Thyroid gland (tissue), 4 donors: Measurements from ENCODE around the gene NBAS.

ENCODE experiments used
- POLR2A ChIP-seq, 2 donors: fragments of 450-650 bp; IDR thresholded peaks; one replicate each; pipeline ENCODE4 v1.6.1; 2017; ENCODE audit warnings: antibody characterized with exemption in 2 of 2, mild to moderate bottlenecking in 2 of 2, moderate library complexity in 1 of 2
- TF ChIP-seq, protein P1 (sequence below), 6 experiments: fragments of 200-600 bp in 3 of 6; fragments of 450-650 bp in 3 of 6; sonication (generic) in 3 of 6; IDR thresholded peaks; one replicate each; pipeline ENCODE4 v1.5.1; 2016 to 2019; ENCODE audit warnings: antibody characterized with exemption in 6 of 6, mild to moderate bottlenecking in 2 of 6, inconsistent platforms in 1 of 6, moderate library complexity in 1 of 6

GRCh38 chr2:15527074-15527739 lies 33.9 kb downstream of the NBAS start:
- TF ChIP-seq POLR2A (IDR thresholded peaks at IDR 0.05) = no peak
- TF ChIP-seq, protein P1, sequence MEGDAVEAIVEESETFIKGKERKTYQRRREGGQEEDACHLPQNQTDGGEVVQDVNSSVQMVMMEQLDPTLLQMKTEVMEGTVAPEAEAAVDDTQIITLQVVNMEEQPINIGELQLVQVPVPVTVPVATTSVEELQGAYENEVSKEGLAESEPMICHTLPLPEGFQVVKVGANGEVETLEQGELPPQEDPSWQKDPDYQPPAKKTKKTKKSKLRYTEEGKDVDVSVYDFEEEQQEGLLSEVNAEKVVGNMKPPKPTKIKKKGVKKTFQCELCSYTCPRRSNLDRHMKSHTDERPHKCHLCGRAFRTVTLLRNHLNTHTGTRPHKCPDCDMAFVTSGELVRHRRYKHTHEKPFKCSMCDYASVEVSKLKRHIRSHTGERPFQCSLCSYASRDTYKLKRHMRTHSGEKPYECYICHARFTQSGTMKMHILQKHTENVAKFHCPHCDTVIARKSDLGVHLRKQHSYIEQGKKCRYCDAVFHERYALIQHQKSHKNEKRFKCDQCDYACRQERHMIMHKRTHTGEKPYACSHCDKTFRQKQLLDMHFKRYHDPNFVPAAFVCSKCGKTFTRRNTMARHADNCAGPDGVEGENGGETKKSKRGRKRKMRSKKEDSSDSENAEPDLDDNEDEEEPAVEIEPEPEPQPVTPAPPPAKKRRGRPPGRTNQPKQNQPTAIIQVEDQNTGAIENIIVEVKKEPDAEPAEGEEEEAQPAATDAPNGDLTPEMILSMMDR (IDR thresholded peaks at IDR 0.05) = no peak
